NCI-H2171 (cell line): ENCODE results near the gene RBM33.
"Not testable (repeated sequence)": the region's sequence is repeated elsewhere in the genome, so short reads cannot be mapped to it uniquely, and the experiment has no call there.

Experiments
- DNase-seq: peaks from one replicate; lab custom pipeline; 2025; lab: John Stamatoyannopoulos, UW

RBM33 gene

DNA sequence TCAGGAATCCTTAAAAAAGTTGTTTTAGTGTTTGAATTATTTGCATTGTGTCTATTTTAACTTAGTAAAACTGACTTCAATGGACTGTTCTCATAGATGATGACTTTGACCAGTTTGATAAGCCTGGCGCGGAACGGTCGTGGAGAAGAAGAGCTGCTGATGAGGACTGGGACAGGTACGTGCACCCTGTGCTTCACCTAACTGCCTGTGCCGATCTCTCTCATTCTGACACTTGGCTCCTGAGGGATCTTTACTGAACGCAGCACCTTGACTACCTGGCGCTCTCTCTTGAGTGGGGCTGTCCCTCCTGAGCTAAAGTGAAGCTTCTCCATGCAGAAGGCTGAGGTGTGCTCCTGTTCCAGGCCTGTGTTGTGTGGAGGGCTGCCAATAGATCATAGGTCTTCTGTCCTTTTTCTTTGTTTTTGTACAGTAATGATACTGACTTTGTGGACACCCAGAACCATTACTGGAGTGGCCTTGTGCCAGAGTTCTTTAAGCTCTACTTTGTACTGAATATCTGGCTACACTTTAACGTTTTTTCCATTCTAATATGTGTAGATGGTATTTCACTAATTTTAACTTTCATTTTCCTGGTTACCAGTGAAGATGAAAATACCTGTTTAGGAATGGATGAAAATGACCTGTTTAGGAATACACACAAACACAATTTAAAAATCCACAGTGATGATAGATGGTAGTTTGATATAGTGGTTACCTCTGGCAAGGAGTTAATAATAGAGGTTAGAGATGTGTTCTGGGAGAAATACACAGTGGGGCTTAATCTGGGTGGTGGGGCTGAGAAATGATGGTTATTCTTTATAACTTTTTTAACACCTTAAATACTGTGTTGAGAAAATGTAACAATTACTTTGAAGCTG, 20.9 kb downstream of the RBM33 start:
- DNase-seq: no peak

- no peak for DNase-seq
Observed at GRCh38 chr7:155665957-155666287, 21.5 kb downstream of the RBM33 start.

DNA sequence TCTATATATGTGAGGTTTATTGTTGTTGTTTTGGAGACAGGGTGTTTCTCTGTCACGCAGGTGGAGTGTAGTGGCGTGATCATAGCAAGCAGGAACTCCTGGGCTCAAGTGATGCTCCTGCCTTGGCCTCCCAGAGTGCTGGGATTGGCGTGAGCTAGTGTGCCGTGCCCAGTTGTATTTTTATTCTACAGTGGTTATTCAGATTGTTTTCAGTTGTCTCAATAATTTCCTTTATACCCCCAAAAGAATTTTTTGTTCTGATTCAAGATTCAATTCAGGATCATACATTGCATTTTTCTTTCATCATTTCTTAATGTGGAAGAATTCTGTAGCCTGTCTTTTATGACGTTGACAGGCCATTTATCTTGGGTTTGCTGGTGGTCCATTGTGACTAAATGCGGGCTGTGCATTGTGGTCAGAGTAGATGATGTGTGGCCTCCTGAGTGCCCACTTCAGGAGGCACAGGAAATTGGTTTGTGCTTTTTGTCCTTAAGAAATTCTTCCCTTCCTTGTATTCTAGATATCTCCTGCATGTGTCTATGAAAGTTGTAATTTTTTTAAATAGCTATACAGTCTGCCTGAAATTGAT, 22.9 kb downstream of the RBM33 start:
- DNase-seq: no peak

GRCh38 chr7:155669717-155670505, 25.4 kb downstream of the RBM33 start:
- DNase-seq: no peak

- no peak for DNase-seq
Observed at GRCh38 chr7:155670521-155670920, 26.1 kb downstream of the RBM33 start.

GRCh38 chr7:155674556-155674955, 30.1 kb downstream of the RBM33 start:
- no peak for DNase-seq

DNA sequence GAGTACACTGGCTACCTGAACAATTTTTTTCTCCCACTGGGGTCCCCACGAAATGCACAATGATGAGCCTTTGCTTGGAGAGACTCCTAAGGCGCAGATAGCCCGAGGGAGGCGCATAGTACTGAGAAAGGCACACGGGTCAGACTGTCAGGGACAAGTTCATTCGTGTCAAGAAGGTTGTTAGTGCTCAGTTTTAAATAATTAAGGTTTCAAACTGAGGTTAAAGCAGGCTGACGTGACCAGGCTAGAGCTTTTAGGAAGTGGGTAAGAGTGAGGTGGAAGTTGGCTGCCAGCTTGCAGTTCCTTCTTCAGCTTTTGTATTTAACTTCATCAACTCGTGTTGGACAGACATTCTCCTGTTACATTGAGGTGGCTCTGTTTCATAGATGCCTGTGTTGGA, 31.6 kb downstream of the RBM33 start:
- DNase-seq: no peak

DNA sequence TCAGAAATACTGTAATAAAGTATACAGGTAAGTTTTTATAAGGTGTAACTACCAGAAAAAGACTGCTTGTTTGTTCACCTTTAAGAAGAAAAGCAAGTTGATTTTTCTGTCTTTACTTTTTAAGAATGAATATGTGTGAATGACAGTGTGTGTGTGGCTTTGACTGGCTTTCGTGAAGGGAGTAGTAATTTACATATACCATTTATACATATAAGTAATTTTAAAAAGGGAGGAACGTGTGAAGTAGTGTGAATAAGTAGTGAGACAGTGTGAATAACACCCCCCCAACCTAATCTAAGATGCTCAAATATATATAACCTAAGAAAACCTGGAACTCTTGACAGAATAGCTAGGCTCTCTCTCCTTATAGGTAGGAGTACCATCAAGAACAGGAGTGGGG, 33.2 kb downstream of the RBM33 start:
- DNase-seq: no peak

- no peak for DNase-seq
Observed at GRCh38 chr7:155680124-155680523, 35.7 kb downstream of the RBM33 start.

DNA sequence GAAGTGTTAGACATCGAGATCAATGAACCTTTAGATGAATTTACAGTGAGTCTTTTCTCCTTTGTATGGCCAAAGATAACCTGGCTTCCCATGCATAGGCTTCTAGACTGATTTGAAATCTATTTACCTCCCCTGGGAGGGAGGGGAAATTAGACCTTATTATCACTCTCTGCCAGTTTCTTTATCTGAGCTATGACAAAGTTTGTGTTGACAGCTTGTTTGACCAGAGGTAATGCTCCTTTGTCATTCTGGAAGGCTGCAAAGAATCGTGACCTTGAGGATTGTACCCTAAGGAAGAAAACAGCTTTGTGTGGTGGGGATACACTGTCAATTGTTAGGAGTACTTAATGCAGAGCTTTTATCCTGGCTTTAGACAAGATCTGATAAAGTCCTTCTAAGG, 36.4 kb downstream of the RBM33 start:
- DNase-seq: no peak

DNA sequence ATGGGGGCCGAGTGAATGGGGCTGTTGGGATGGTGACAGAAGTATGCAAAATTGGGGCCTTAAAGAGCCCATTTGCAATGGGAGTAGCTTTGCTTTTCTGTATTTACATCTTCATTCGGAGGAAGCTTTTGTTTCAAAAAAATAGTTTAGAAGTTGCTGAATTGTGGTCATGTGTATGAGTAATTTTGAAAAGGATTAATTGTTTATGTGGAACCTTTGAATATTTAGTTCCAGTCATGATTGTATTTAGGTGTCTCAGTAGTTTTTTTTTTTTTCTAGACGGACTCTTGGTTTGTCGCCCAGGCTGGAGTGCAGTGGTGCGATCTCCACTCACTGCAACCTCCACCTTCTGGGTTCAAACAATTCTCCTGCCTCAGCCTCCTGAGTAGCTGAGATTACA, 37.2 kb downstream of the RBM33 start:
- DNase-seq: no peak

DNA sequence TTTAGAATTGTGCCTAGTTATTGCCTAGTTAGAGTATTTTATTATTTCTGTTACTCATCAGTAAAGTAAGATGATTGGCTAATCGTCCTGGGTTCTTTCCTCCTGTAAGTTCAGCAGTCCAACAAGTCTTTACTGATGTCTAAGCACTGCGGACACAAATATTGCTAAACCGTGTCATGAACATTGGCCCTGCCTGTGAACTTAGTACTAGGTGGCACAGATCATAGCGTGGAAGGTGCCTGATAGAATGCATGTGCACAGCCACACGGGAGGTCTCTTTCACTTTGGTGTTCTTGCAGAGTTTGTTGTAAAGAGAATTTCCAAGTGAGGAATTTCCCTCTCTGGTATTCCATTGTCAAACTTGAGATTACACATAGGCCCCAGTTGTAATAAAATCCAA, 38.0 kb downstream of the RBM33 start:
- DNase-seq: no peak

- DNase-seq: no peak
Observed at GRCh38 chr7:155683098-155683497, 38.6 kb downstream of the RBM33 start.

DNA sequence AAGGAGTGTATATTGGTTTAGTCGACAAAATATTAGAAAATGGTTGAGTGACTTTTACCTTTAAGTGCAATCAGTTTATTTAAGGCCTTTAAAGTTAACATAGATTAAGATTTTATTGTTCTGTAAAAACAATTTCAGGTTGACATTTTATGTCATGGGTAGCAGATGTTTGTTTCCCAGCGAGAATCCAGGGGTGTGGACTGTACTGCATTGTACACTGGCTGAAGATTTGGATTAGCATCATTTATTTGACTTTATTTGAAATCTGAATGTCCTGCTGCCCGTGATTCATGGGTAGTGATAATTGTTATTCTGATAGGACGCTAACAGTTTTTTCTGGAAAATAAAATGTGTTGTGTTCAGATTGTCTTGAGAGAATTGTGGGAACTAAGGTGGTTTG, 39.3 kb downstream of the RBM33 start:
- no peak for DNase-seq

- no peak for DNase-seq
Observed at GRCh38 chr7:155684543-155684942, 40.1 kb downstream of the RBM33 start.

DNA sequence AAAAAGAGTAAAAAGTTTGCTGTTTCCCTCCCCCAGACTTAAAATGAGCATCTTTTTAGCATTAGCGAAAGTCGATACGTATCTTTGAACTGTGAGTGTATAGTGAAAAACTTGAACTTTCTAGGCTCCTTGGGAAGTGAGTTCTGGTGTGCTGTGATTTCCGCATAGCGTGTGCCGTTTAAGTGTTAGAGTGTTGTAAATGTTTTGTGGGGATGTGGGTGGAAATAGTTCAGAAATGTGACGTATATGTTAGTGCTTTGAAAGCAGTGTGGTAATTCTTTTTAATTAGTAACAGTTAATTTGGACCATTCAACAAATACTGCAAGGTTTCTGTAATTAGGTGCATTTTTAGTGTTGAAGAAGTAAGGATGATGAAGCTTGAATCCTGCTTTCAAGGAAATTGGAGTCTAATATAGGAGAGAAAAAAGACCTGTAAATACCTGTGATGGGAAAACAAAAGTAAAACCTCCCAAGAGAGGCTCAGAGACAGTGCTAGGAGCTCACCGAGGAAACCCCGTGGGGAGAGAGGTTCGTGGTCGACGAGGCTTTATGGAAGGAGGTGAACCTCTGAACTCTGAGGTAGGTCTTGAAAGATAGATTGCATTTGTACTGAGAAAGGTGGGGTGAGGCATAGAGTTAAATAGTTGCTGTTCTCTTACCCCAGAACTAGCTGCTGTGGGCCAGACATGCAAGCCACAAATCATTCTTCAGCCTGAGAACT, 40.8 kb downstream of the RBM33 start:
- DNase-seq: no peak

GRCh38 chr7:155685791-155686160, 41.3 kb downstream of the RBM33 start:
- DNase-seq: no peak

- DNase-seq: not testable (repeated sequence)
Observed at GRCh38 chr7:155686620-155687324, 42.3 kb downstream of the RBM33 start.

GRCh38 chr7:155688237-155688636, 43.8 kb downstream of the RBM33 start:
- not testable (repeated sequence) for DNase-seq

DNA sequence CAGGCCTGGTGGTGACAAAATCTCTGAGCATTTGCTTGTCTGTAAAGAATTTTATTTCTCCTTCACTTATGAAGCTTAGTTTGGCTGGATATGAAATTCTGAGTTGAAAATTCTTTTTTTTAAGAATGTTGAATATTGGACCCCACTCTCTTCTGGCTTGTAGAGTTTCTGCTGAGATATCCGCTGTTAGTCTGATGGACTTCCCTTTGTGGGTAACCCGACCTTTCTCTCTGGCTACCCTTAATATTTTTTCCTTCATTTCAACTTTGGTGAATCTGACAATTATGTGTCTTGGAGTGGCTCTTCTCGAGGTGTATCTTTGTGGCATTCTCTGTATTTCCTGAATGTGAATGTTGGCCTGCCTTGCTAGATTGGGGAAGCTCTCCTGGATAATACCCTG, 46.2 kb downstream of the RBM33 start:
- not testable (repeated sequence) for DNase-seq

DNA sequence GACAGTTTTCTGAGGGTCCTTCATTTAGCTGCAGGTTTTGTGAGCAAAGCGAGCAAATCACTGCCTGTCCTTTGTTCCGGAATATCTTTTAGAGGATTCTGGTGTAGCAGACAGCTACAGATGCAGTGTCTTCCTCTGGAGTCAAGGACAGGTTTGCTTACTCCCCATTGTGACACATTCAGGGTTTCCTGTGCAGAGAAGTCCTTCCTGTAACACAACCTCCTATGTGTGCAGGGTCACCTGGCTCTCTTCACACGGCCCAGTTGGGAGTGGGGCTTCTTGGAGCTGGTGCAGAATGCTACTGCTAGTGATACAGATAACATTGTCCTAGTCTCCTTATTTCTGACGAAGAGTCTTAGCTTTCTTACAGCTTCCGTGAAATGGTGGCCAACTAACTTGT, 47.9 kb downstream of the RBM33 start:
- DNase-seq: no peak

DNA sequence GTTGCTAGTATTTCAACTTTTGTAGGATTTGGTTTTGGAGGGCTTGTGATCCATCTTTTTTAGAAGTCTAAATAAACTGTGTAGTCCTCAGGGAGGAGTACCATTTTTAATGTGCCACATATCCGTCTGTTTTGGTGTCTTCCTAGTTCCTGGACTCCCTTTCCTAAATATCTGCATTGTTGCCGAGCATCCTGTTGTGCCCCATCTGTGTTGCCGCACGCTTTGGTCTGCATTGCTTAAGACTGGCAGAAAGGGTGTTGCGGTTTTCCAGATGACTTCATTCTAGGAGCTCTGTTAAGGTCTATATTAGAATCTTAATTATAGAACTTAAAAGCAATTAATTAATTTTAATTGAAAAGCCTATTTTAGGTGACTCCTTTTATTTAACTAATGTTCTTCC, 49.4 kb downstream of the RBM33 start:
- DNase-seq: no peak
